Ishikawa (cell line): Measurements from ENCODE around the gene MAP3K9.

Experiments used
- CEBPB ChIP-seq: IDR thresholded peaks from 2 replicates; pipeline ENCODE4 v1.6.1; 2012
- CREB1 ChIP-seq: IDR thresholded peaks from 2 replicates; pipeline ENCODE4 v1.6.1; 2012; ENCODE audit warnings: low read depth
- EGR1 ChIP-seq: IDR thresholded peaks from 2 replicates; pipeline ENCODE4 v1.6.1; 2012
- EP300 ChIP-seq: IDR thresholded peaks from 2 replicates; pipeline ENCODE4 v1.6.1; 2012; ENCODE audit warnings: borderline replicate concordance
- FOXM1 ChIP-seq: IDR thresholded peaks from 2 replicates; pipeline ENCODE4 v1.6.1; 2012; ENCODE audit warnings: low read depth, borderline replicate concordance
- NFIC ChIP-seq: IDR thresholded peaks from 2 replicates; pipeline ENCODE4 v1.6.1; 2012
- RAD21 ChIP-seq: IDR thresholded peaks from 2 replicates; pipeline ENCODE4 v1.6.1; 2012; ENCODE audit warnings: low read depth
- TAF1 ChIP-seq: IDR thresholded peaks from 2 replicates; pipeline ENCODE4 v1.6.1; 2012; ENCODE audit warnings: low read depth, mild to moderate bottlenecking
- TCF12 ChIP-seq: IDR thresholded peaks from 2 replicates; pipeline ENCODE4 v1.6.1; 2012; ENCODE audit warnings: low read depth
- TEAD4 ChIP-seq: IDR thresholded peaks from 2 replicates; pipeline ENCODE4 v1.6.1; 2012
- YY1 ChIP-seq: IDR thresholded peaks from 2 replicates; pipeline ENCODE4 v1.6.1; 2012; ENCODE audit warnings: low read depth
- ZBTB7A ChIP-seq: IDR thresholded peaks from 2 replicates; pipeline ENCODE4 v1.6.1; 2012; ENCODE audit warnings: low read depth
- TF ChIP-seq, protein P1 (sequence below): IDR thresholded peaks from 2 replicates; pipeline ENCODE4 v1.6.1; 2012
- TF ChIP-seq, protein P2 (sequence below): IDR thresholded peaks from 2 replicates; pipeline ENCODE4 v1.6.1; 2012
- TF ChIP-seq, protein P3 (sequence below): IDR thresholded peaks from 2 replicates; pipeline ENCODE4 v1.6.1; 2012; ENCODE audit warnings: low read depth, mild to moderate bottlenecking

The MAP3K9 gene

DNA sequence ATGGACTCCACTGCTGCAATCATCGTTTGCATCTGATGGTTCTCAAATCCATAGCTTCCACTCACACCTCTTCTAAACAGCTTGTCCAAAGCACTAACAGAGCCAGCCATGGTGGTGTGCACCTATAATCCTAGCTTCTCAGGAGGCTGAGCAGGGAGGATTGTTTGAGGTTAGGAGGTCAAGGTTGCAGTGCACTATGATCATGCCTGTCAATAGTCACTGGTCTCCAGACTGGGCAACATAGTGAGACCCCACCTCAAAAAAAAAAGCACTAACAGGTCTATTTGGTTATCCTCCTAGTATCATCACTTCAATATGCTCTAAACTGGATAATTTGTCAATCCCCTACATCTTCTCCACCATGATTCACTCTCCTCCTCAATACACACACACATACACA lies 104.4 kb downstream of the MAP3K9 start:
- TF ChIP-seq NFIC (no peak), TEAD4 (no peak), ZBTB7A (no peak), EP300 (no peak), TCF12 (no peak), CREB1 (no peak), CEBPB (no peak), RAD21 (no peak), EGR1 (no peak), YY1 (no peak), FOXM1 (no peak), TAF1 (no peak)
- TF ChIP-seq, protein P1, sequence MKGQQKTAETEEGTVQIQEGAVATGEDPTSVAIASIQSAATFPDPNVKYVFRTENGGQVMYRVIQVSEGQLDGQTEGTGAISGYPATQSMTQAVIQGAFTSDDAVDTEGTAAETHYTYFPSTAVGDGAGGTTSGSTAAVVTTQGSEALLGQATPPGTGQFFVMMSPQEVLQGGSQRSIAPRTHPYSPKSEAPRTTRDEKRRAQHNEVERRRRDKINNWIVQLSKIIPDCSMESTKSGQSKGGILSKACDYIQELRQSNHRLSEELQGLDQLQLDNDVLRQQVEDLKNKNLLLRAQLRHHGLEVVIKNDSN, result no peak
- TF ChIP-seq, protein P2, sequence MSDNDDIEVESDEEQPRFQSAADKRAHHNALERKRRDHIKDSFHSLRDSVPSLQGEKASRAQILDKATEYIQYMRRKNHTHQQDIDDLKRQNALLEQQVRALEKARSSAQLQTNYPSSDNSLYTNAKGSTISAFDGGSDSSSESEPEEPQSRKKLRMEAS, result no peak
- TF ChIP-seq, protein P3, sequence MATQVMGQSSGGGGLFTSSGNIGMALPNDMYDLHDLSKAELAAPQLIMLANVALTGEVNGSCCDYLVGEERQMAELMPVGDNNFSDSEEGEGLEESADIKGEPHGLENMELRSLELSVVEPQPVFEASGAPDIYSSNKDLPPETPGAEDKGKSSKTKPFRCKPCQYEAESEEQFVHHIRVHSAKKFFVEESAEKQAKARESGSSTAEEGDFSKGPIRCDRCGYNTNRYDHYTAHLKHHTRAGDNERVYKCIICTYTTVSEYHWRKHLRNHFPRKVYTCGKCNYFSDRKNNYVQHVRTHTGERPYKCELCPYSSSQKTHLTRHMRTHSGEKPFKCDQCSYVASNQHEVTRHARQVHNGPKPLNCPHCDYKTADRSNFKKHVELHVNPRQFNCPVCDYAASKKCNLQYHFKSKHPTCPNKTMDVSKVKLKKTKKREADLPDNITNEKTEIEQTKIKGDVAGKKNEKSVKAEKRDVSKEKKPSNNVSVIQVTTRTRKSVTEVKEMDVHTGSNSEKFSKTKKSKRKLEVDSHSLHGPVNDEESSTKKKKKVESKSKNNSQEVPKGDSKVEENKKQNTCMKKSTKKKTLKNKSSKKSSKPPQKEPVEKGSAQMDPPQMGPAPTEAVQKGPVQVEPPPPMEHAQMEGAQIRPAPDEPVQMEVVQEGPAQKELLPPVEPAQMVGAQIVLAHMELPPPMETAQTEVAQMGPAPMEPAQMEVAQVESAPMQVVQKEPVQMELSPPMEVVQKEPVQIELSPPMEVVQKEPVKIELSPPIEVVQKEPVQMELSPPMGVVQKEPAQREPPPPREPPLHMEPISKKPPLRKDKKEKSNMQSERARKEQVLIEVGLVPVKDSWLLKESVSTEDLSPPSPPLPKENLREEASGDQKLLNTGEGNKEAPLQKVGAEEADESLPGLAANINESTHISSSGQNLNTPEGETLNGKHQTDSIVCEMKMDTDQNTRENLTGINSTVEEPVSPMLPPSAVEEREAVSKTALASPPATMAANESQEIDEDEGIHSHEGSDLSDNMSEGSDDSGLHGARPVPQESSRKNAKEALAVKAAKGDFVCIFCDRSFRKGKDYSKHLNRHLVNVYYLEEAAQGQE, result no peak

DNA sequence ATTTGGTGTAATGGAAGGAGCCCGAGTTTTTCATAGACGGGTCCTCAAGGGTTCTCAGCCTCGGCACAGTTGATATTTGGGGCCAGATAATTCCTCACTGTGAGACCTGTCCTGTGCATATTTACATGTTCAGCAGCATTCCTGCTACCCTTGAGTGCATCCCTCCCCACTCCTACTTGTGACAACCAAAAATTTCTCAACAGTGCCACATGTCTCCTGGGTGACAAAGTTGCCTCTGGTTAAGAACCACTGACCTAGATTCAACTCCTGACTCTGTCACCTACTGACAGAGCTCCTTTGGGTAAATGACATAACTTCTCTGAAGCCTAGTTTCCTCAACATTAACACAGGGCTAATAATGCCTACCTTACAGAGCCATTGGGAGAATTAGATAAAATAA lies 107.2 kb downstream of the MAP3K9 start:
- TF ChIP-seq, protein P3, result no peak
- no peak for TF ChIP-seq YY1
- TF ChIP-seq ZBTB7A, result no peak
- TF ChIP-seq FOXM1, result no peak
- no peak for TF ChIP-seq RAD21
- no peak for TF ChIP-seq NFIC
- TF ChIP-seq, protein P2, result no peak
- no peak for TF ChIP-seq TEAD4
- TF ChIP-seq, protein P1, result no peak
- no peak for TF ChIP-seq EGR1
- TF ChIP-seq TAF1, result no peak
- TF ChIP-seq CREB1, result no peak
- TF ChIP-seq TCF12, result no peak
- no peak for TF ChIP-seq CEBPB

DNA sequence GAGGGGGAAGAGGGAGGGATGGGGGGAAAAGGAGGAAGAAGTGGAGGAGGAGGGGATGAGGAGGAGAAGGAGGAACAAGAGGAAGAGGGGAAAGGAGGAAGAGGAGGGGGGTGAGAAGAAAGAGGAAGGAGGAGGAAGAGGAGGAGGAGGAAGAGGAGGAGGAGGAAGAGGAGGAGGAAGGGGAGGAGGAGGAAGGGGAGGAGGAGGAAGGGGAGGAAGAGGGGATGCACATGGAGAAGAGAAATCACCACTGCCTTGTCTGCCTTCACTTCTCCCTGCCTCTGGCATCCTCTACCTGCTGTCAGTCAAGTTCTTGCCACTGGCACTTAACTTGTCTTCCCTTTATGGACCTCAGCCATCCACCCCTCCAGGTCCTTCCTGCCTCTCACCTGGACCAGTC lies 107.7 kb downstream of the MAP3K9 start:
- TF ChIP-seq FOXM1 (no peak), TEAD4 (no peak), EP300 (no peak), RAD21 (no peak), EGR1 (no peak), YY1 (no peak), ZBTB7A (no peak), TCF12 (no peak), NFIC (no peak), CREB1 (no peak), TAF1 (no peak)
- TF ChIP-seq, protein P3, result no peak
- TF ChIP-seq, protein P1, result no peak
- TF ChIP-seq, protein P2, result no peak
